SIG-M5 (cell line): Measurements from ENCODE around the gene ZC3H18.

Experiments
- DNase-seq: peaks from one replicate; lab custom pipeline; 2025; lab: John Stamatoyannopoulos, UW

The ZC3H18 gene

DNA sequence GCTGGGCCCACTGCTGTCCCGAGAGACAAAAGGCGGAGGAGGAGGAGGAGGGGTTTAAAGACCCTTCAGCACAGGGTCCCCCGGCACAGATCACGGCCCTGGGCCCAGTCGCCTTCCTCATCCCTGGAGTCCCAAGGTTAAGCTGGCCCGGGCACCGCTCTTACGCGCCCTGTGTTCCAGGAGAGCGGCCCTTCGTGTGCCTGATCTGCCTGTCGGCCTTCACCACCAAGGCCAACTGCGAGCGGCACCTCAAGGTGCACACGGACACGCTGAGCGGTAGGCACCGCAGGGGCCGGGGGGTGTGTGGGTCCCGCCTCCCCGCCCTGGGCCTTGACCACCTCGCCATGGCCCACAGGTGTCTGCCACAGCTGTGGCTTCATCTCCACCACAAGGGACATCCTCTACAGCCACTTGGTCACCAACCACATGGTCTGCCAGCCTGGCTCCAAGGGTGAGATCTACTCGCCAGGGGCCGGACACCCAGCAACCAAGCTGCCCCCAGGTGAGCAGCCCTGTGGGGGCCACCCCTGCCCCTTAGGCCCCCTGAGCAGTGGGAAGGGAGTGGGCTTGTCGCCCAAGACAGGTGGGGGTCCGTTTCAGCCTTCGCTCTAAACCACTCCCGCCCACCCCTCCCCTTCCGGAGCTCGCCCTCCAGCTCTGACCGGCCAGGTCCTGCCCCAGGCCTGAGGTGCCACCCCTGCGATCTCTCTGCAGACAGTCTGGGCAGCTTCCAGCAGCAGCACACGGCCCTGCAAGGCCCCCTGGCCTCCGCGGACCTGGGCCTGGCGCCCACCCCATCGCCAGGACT, 37.6 kb upstream of the ZC3H18 start:
- no peak for DNase-seq

GRCh38 chr16:88533381-88533917, 36.8 kb upstream of the ZC3H18 start:
- no peak for DNase-seq

DNA sequence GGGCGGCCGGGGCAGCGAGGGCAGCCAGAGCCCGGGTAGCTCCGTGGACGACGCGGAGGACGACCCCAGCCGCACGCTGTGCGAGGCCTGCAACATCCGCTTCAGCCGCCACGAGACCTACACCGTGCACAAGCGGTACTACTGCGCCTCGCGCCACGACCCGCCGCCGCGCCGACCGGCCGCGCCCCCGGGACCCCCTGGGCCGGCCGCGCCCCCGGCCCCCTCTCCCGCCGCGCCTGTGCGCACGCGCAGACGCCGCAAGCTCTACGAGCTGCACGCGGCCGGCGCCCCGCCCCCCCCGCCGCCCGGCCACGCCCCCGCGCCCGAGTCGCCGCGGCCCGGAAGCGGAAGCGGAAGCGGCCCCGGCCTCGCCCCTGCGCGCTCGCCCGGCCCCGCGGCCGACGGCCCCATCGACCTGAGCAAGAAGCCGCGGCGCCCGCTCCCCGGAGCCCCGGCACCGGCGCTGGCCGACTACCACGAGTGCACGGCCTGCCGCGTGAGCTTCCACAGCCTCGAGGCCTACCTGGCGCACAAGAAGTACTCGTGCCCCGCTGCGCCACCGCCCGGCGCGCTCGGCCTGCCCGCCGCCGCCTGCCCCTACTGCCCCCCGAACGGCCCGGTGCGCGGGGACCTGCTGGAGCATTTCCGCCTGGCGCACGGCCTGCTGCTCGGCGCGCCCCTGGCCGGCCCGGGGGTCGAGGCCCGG, 36.1 kb upstream of the ZC3H18 start:
- DNase-seq: no peak

DNA sequence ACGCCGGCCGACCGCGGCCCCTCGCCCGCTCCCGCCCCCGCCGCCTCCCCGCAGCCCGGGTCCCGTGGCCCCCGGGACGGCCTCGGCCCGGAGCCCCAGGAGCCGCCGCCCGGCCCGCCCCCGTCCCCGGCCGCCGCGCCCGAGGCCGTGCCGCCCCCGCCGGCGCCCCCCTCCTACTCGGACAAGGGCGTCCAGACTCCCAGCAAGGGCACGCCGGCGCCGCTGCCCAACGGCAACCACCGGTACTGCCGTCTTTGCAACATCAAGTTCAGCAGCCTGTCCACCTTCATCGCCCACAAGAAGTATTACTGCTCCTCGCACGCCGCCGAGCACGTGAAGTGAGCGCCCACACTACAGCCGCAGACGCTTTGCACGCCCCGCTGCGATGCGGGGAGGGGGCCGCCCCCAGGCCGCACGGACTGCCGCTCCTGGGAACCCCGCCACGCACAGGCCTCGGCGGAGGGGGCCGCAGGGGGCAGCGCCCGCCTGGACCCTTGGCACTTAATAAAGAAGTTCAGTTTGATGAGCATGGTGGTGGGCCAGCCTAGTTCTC, 35.5 kb upstream of the ZC3H18 start:
- DNase-seq: no peak

GRCh38 chr16:88535191-88535856, 34.9 kb upstream of the ZC3H18 start:
- no peak for DNase-seq

- no peak for DNase-seq
Measured at GRCh38 chr16:88535857-88536222, 34.4 kb upstream of the ZC3H18 start.

- DNase-seq: no peak
Measured at GRCh38 chr16:88536510-88536909, 33.7 kb upstream of the ZC3H18 start.

- DNase-seq: no peak
Measured at GRCh38 chr16:88536971-88537751, 33.0 kb upstream of the ZC3H18 start.

- DNase-seq: no peak
Measured at GRCh38 chr16:88537859-88538258, 32.3 kb upstream of the ZC3H18 start.

DNA sequence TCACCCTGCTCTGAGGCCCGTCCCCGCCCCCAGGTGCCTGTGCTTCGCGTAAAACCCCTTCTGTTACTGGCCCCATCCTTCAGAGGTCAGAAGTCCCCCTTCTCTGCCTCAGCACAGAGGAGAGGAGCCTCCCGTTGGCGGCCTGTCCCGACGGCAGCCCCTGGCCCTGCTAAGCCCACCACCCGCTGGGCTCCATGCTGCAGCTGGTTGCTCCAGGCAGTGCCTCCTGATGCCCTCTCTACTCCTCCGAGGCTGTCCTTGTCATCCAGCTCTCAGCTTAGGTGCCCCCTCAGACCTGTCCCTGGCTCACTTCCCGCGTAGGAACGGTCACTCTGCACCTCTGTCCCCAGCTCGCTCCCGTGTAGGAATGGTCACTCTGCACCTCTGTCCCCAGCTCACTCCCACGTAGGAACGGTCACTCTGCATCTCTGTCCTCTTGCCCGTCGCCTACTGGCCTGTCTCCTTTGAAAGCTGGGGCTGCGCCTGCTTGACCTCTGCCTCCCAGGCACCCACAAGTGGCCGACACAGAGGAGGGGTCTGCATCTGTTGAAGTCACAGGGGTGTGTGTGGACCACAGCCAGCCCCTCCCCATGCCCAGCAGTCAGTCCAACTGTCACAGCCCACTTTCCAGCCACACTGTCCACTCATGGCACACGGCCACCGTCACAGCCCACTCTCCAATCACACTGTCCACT, 31.7 kb upstream of the ZC3H18 start:
- no peak for DNase-seq

DNA sequence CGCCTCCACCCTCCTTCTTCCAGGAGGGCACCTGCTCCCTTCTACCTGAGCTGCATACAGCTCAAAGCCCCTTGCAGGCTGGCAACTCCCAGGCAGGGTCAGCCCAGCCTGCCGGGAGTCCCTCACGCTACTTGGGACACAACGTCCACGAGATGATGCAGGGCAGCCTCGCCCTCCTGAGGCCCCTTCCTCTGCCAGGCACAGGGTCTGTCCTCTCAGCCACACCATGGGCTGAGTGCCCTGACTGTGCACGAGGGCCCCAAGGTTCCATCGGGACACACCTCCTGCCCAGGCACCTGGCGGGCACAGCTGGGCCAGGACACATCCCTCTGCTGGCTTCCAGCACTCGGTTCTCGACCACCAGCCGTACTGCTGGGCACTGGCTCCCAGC, 30.9 kb upstream of the ZC3H18 start:
- DNase-seq: no peak

GRCh38 chr16:88539652-88540345, 30.4 kb upstream of the ZC3H18 start:
- no peak for DNase-seq

- DNase-seq: no peak
Measured at GRCh38 chr16:88540346-88540977, 29.7 kb upstream of the ZC3H18 start.

DNA sequence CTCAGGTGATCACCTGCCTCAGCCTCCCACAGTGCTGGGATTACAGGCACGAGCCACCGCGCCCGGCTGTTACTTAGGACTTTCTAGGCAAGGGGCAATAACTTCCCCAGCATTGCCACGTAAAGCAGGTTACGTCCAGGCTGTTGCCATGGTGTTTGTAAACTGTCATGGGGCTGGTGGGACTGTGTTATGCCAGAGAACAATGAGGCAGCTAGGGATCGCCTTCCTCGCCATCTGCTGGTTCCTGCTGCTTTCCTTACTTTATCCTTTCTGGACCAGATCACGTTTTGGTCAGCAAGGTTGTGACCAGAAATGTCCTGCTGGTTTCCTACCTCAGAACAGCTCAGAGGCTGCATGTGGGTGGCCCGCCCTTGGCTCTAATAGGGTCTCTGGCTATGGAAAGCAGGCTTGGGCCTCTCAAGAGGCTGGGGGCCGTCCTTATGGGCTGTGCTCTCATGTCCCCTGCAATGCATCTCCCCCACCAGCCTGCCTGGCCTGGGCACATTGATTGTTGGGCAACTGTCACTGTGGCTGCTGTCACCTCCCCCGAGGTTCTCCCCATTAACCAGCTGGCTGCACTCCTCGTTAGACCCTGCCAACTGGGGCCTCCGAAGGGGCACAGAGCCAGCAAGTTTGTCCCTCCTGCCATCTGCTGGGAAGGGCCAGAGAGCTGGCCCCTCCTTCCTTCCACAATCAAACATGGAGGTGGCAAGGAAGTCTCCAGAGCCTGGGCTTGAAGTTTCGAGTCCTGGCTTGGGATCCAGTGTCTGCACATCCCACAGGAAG, 28.2 kb upstream of the ZC3H18 start:
- DNase-seq: no peak

DNA sequence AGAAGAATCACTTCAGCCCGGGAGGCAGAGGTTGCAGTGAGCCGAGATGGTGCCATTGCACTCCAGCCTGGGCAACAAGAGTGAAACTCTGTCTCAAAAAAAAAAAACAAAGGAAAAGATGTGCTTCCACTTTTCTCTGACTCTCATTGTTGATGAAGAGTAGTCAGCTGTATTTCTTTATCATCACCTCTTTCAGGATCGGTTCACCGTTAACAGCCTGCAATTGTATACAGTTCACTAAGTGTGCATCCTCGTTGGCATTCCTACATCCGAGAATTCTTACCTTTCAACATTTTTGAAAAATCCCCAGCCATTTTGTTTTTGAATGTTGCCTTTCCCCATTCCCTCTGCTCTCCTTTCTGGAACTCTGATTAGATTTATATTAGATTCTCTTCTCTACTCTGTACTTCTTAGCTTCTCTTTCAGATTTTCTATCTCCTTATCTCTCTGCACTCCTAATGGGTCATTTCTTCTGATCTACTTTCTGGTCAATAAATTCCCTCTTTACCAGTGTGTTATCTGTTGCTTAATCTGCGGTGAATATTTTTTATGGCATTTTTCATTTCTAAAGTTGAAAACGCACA, 26.9 kb upstream of the ZC3H18 start:
- no peak for DNase-seq

DNA sequence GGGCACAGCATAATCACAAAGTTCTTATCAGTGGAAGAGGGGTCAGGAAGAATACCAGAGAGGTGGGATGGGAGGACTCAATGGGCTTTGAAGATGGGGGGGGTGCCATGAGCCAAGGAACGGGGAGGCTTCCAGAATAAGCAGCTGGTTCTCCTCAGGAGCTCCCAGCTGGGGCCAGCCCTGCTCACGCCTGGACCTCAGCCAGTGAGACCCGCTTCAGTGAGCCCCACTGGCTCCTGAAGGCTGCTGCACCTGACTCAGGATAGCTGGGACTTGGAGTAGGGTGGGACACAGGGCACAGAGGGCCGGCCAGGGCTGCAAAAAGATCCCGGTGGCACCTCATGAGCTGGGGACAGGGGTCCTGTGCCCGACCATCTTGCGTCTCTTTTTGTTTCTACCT, 24.4 kb upstream of the ZC3H18 start:
- no peak for DNase-seq

DNA sequence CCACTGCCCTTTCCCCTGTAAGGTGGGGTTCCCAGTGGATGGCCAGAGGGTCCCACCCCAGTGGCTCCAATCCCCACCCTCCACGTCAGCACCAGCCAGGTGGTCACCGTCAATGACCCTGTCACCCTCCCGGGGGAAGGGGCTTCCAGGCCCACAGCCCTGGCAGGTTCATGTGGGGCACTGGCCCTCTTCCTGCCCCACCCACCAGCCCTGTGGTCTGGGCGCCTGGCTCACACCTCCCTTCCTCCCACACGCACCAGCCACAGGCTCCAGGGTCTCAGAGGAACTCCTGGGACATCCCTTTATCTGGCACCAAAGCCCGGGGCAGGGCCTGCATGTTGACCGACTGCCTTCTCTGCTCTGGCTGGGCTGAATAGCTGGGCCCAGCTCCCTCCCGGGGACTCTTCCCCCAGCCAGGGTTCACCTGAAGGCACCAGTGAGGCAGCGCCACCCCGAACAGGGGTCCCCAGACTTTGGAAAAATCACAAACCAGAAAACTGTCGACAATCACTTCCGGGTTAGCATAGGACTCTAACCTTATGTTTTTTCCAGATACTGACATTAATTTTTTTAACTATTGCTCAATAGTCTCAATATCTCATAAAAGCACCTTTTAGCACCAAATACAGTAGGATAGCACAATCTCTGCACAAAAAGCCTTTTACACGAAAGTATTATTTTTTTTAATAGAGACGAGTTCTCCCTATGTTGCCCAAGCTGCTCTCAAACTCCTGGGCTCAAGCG, 21.9 kb upstream of the ZC3H18 start:
- DNase-seq: no peak

- DNase-seq: no peak
Measured at GRCh38 chr16:88548985-88549384, 21.2 kb upstream of the ZC3H18 start.
